GM21515 (cell line): ENCODE data around the gene PRR15L.

Experiments used
- ATAC-seq: cut with Tn5 transposase; IDR thresholded peaks from one replicate; pipeline ENCODE4 v1.9.1; 2021; ENCODE audit not compliant: unreplicated experiment

Gene PRR15L

DNA sequence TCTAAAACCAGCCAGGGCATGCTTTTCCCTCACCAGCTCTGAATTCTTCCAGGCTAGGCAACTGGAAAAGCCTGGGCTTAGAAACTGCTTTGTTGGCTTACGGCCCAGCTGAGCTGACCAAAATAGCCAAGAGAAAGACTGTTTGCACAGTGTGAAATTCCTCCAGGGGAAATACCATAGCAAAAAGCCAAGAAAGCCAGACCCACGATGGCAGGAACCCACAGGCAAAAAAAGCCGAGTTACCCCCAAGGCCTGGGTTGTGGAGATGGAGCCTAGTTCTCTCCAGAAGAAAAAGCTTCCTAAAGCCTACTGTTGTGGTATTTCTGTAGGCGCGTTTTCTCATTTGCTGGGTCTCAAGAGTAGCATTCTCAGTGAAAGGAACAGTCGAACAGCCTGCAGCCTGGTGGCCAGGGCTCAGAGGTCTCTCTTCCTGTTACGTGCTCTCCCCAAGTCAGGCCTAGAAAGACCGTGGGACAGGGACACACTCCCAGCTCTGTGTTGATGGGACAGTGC is 52.4 kb downstream of the PRR15L start:
- no peak for ATAC-seq

DNA sequence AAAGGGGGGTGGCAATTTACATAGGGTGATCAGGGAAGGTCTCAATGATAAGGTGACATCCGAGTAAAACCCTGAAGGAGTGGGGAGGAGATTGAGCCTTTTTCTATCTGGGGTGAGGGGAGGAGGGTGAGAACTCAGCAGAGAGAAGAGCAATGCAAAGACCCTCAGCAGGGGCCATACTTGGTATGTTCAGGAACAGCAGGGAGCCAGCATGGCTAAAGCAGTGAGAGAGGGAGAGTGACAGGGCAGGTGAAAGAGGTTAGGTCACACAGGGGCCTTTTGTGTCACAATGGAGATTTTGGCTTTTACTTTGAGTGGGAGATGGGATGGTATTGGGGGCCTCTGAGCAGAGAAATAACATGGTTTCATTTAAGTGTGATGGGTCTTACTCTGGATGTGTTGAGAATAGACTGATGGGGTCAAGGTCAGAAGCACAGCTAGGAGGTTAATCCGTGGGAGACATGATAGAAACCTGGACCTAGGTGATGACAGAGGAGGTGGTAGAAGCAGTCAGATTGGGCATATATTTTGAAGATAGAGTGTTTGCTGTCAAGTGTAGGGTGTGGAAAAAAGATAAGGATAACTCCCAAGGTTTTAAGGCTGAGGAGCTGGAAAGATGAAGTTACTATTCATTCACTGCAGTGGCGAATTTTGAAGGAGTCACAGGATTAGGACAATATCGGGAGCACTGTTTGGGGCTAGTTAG is 55.5 kb downstream of the PRR15L start:
- ATAC-seq = no peak
